OCI-LY7 (cell line): ENCODE measurements around the gene ISM1.

ENCODE experiments used
- CTCF ChIP-seq: fragments of 200-600 bp; sonication (generic); conservative IDR thresholded peaks from 2 replicates; pipeline ENCODE4 v1.5.1; 2014; ENCODE audit warnings: mild to moderate bottlenecking, antibody characterized with exemption, low read length, moderate library complexity, mixed read lengths
- EZH2phosphoT487 ChIP-seq: fragments of 200-600 bp; sonication (generic); IDR thresholded peaks from 2 replicates; pipeline ENCODE4 v1.6.1; 2018; ENCODE audit warnings: low read depth, borderline replicate concordance, mild to moderate bottlenecking, mixed run types, antibody characterized with exemption, low read length, moderate library complexity, mixed read lengths

- TF ChIP-seq CTCF (no peak), EZH2phosphoT487 (no peak)
Measured at GRCh38 chr20:13297147-13297899, 76.2 kb downstream of the ISM1 start.
